ENCODE data around the gene NR3C2.

GRCh38 chr4:148266921-148267320 lies 175.3 kb downstream of the NR3C2 start:
- TF ChIP-seq CTCF (conservative IDR thresholded peaks at IDR 0.05): no peak
- no peak for TF ChIP-seq EZH2 (IDR thresholded peaks at IDR 0.05; ENCODE audit: low read depth)

All from PC-9 (cell line).